ENCODE data around the gene DCLRE1C. TPM values are rescaled to one million over a fixed set of nuclear protein-coding genes. Genes with fewer than 3 reads are reported as not detected.

The DCLRE1C gene
- polyA plus RNA-seq, 1 donor from 2014 or later: 7.5 TPM

- H3F3A ChIP-seq (ENCODE audit: insufficient read depth, low read length, poor library complexity, severe bottlenecking): no peaks in the 10 kb centered on the region
- no peaks in the 10 kb centered on the region for H3K27me3 ChIP-seq (ENCODE audit: insufficient read depth, low read depth, low read length)
- H2AFZ ChIP-seq (ENCODE audit: low read depth, low read length): no peak overlapping the region
- H3K4me2 ChIP-seq (ENCODE audit: low read length): no peak overlapping the region
- H3K36me3 ChIP-seq (ENCODE audit: insufficient read depth, low read length): peaks cover 21% of the 10 kb centered on the region
- no peak for TF ChIP-seq POLR2AphosphoS5 (IDR thresholded peaks at IDR 0.05)
- TF ChIP-seq CTCF (IDR thresholded peaks at IDR 0.05; ENCODE audit: poor library complexity, severe bottlenecking): no peak
- TF ChIP-seq EZH2 (IDR thresholded peaks at IDR 0.05; ENCODE audit: borderline replicate concordance, insufficient read depth, low read length, poor library complexity, severe bottlenecking): no peak
- no peak for TF ChIP-seq RAD21 (conservative IDR thresholded peaks at IDR 0.05)
- TF ChIP-seq MXI1 (conservative IDR thresholded peaks at IDR 0.05; ENCODE audit: poor library complexity, severe bottlenecking): no peak
- TF ChIP-seq REST (IDR thresholded peaks at IDR 0.05; ENCODE audit: borderline replicate concordance): no peak
- no peak for TF ChIP-seq EP300 (conservative IDR thresholded peaks at IDR 0.05; ENCODE audit: poor library complexity, severe bottlenecking)
- TF ChIP-seq TAF1 (IDR thresholded peaks at IDR 0.05; ENCODE audit: low read depth): no peak
- TF ChIP-seq SMC3 (conservative IDR thresholded peaks at IDR 0.05; ENCODE audit: poor library complexity): no peak
- no peak overlapping the region for H3K4me3 ChIP-seq (ENCODE audit: low read length)
- H3K27ac ChIP-seq (ENCODE audit: low read length): no peak overlapping the region
- H3K9me3 ChIP-seq (ENCODE audit: low read length): no peaks in the 10 kb centered on the region
- no peaks in the 10 kb centered on the region for H3K9me2 ChIP-seq (ENCODE audit: insufficient read depth, low read length)
- H4K20me1 ChIP-seq (ENCODE audit: insufficient read depth): no peaks in the 10 kb centered on the region
- H3K79me2 ChIP-seq (replicated peaks; ENCODE audit: insufficient read depth, low read length): no peaks in the 10 kb centered on the region
- H3K9ac ChIP-seq (ENCODE audit: low read length): no peak overlapping the region
Measured at GRCh38 chr10:14906765-14907164, 47.1 kb downstream of the DCLRE1C start.

GRCh38 chr10:14905890-14906289 lies 48.0 kb downstream of the DCLRE1C start:
- no peak for TF ChIP-seq CTCF (IDR thresholded peaks at IDR 0.05; ENCODE audit: poor library complexity, severe bottlenecking)
- no peak for TF ChIP-seq SMC3 (conservative IDR thresholded peaks at IDR 0.05; ENCODE audit: poor library complexity)
- no peak for TF ChIP-seq REST (IDR thresholded peaks at IDR 0.05; ENCODE audit: borderline replicate concordance)
- TF ChIP-seq POLR2AphosphoS5 (IDR thresholded peaks at IDR 0.05): no peak
- no peak for TF ChIP-seq EZH2 (IDR thresholded peaks at IDR 0.05; ENCODE audit: borderline replicate concordance, insufficient read depth, low read length, poor library complexity, severe bottlenecking)
- no peak for TF ChIP-seq EP300 (conservative IDR thresholded peaks at IDR 0.05; ENCODE audit: poor library complexity, severe bottlenecking)
- TF ChIP-seq MXI1 (conservative IDR thresholded peaks at IDR 0.05; ENCODE audit: poor library complexity, severe bottlenecking): no peak
- TF ChIP-seq RAD21 (conservative IDR thresholded peaks at IDR 0.05): no peak
- TF ChIP-seq TAF1 (IDR thresholded peaks at IDR 0.05; ENCODE audit: low read depth): no peak
- H3K9me2 ChIP-seq (ENCODE audit: insufficient read depth, low read length): no peaks in the 10 kb centered on the region
- H3K9ac ChIP-seq (ENCODE audit: low read length): no peak overlapping the region
- no peak overlapping the region for H2AFZ ChIP-seq (ENCODE audit: low read depth, low read length)
- peaks cover 13% of the 10 kb centered on the region for H3K36me3 ChIP-seq (ENCODE audit: insufficient read depth, low read length)
- no peak overlapping the region for H3K4me3 ChIP-seq (ENCODE audit: low read length)
- H4K20me1 ChIP-seq (ENCODE audit: insufficient read depth): no peaks in the 10 kb centered on the region
- no peaks in the 10 kb centered on the region for H3K9me3 ChIP-seq (ENCODE audit: low read length)
- H3F3A ChIP-seq (ENCODE audit: insufficient read depth, low read length, poor library complexity, severe bottlenecking): no peaks in the 10 kb centered on the region
- H3K79me2 ChIP-seq (replicated peaks; ENCODE audit: insufficient read depth, low read length): no peaks in the 10 kb centered on the region
- H3K27ac ChIP-seq (ENCODE audit: low read length): no peak overlapping the region
- no peaks in the 10 kb centered on the region for H3K27me3 ChIP-seq (ENCODE audit: insufficient read depth, low read depth, low read length)
- no peak overlapping the region for H3K4me2 ChIP-seq (ENCODE audit: low read length)

Measured in neural cell (in vitro differentiated cells).